Kidney (tissue), 14 donors: Measurements from ENCODE around the gene BICD2. TPM values are rescaled to one million over a fixed set of nuclear protein-coding genes. Genes with fewer than 3 reads are reported as not detected.

Experiments
- DNase-seq, 5 donors: peaks; one replicate each; pipeline ENCODE4 v3.0.0-alpha.2; 2013 to 2020
- FAIRE-seq: peaks from 2 replicates; lab custom pipeline; 2012; peaks lifted over from hg19 to GRCh38; lab: Jason Lieb, UNC
- H3K27ac ChIP-seq, 2 donors: one replicate each; pipeline ENCODE4 v1.7.0; 2013; ENCODE audit warnings: low read depth in 2 of 2, low read length in 2 of 2, inconsistent platforms in 1 of 2
- H3K27me3 ChIP-seq: one replicate; pipeline ENCODE4 v1.7.1; 2013; ENCODE audit warnings: low read length, inconsistent platforms; ENCODE audit not compliant: control insufficient read depth, insufficient read depth
- H3K36me3 ChIP-seq, 3 donors: one replicate each; pipeline versions ENCODE4 v1.7.0 to v1.7.1; 2013; ENCODE audit warnings: low read length in 3 of 3, control low read depth in 1 of 3, inconsistent platforms in 1 of 3; ENCODE audit not compliant: insufficient read depth in 3 of 3, control insufficient read depth in 2 of 3
- H3K4me1 ChIP-seq, 3 donors: one replicate each; pipeline versions ENCODE4 v1.7.0 to v1.7.1; 2013; ENCODE audit warnings: low read length in 3 of 3, inconsistent platforms in 1 of 3, low read depth in 1 of 3; ENCODE audit not compliant: control insufficient read depth in 2 of 3, insufficient read depth in 2 of 3
- H3K4me3 ChIP-seq, 3 donors: one replicate each; pipeline versions ENCODE4 v1.7.0 to v1.8.1; 2013; ENCODE audit warnings: low read length in 3 of 3, control low read depth in 1 of 3, inconsistent platforms in 1 of 3
- H3K9ac ChIP-seq, 3 donors: one replicate each; pipeline versions ENCODE4 v1.7.0 to v1.7.1; 2013; ENCODE audit warnings: low read length in 3 of 3, control low read depth in 1 of 3, inconsistent platforms in 1 of 3
- H3K9me3 ChIP-seq, 3 donors: one replicate each; pipeline versions ENCODE4 v1.7.0 to v1.7.1; 2013; ENCODE audit warnings: low read length in 3 of 3, control low read depth in 1 of 3, inconsistent platforms in 1 of 3; ENCODE audit not compliant: control insufficient read depth in 2 of 3, insufficient read depth in 1 of 3
- CTCF ChIP-seq: IDR thresholded peaks from 3 replicates; pipeline ENCODE4 v1.5.1; 2012; ENCODE audit warnings: mild to moderate bottlenecking, moderate library complexity, borderline replicate concordance; ENCODE audit not compliant: insufficient read depth; ENCODE audit errors: extremely low read depth
- intact Hi-C: fragments of 100-400 bp; cut with DNase I; formaldehyde crosslinking; loops from one replicate; pipeline ENCODE4 v1.11.1; 2022
- polyA plus RNA-seq: library from polyadenylated mRNA; stranded (reverse); fragments of 350-450 nt; fragmentation: Illumina TruSeq; extraction: RNeasy Lipid Tissue Mini Kit (QIAGEN cat#74804); gene quantifications from one replicate; pipeline ENCODE4 v1.2.3, GENCODE V29; 2014; ENCODE audit warnings: low read depth, low replicate concordance; ENCODE audit not compliant: insufficient read depth
- total RNA-seq: library from RNA; stranded (reverse); fragmentation: NEBNext Ultra II Directional; extraction: Animal tissue kit (Norgen Biotek cat#: 25700); gene quantifications from one replicate; pipeline ENCODE4 v1.2.1, GENCODE V29; 2021
- donor health status: control.
- donor health status: control.
- donor health status: control.
- donor health status: control.
- donor health status: control.
- donor health status: DM: yes; HTN: yes; CAD: no.
- donor health status: Normal renal cell carcinoma (clear cell type).

Gene BICD2
- total and polyA plus RNA-seq, 2 donors from 2014 or later: 10.0 to 25.2 TPM

DNA sequence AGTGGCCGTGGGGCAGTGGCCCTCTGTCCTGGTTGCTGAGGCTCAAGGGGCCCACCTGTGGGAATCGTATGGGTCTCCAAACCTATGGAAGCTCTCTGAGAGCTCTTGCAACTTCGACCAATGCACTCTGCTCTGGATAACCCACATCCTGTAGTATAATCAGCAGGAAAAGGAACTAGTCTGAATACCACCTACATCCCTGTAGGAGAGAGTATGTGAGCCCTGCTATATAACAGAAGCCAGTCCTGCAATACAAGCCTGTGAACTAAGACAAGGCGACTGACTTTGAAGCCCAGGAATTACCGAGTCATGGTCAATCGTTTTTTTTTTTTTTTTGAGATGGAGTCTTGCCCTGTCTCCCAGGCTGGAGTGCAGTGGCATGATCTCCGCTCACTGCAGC is 29.8 kb upstream of the BICD2 start:
- no peak overlapping the region for H3K4me3 ChIP-seq
- H3K27me3 ChIP-seq: peaks cover 7% of the 10 kb centered on the region
- no peaks in the 10 kb centered on the region for H3K9me3 ChIP-seq
- FAIRE-seq: no peak
- H3K9ac ChIP-seq: no peak overlapping the region
- H3K4me1 ChIP-seq: no peaks in the 10 kb centered on the region
- DNase-seq: no peak
- H3K36me3 ChIP-seq: no peaks in the 10 kb centered on the region
- intact Hi-C loops: loop anchor here (5.0 kb wide), 1 partner anchor 77 kb away; no protein-coding TSS in a partner anchor
- H3K27ac ChIP-seq: no peak overlapping the region
- no peak for TF ChIP-seq CTCF

GRCh38 chr9:92790542-92791527 is 26.2 kb upstream of the BICD2 start:
- no peak overlapping the region for H3K27ac ChIP-seq
- H3K27me3 ChIP-seq: no peaks in the 10 kb centered on the region
- no peaks in the 10 kb centered on the region for H3K9me3 ChIP-seq
- H3K36me3 ChIP-seq: no peaks in the 10 kb centered on the region
- H3K9ac ChIP-seq: no peak overlapping the region
- peak in 4 of 5 donors; percentile 76 to 90 (median 86) for DNase-seq
- FAIRE-seq: peak; percentile 56
- peak overlapping the region in 2 of 3 donors; percentile 8 to 25 for H3K4me3 ChIP-seq
- H3K4me1 ChIP-seq: no peaks in the 10 kb centered on the region
- TF ChIP-seq CTCF: peak; percentile 93
- intact Hi-C loops: loop anchor here (5.0 kb wide), 1 partner anchor 74 kb away; no protein-coding TSS in a partner anchor

- Histone ChIP-seq H3K9me3 (no peaks in the 10 kb centered on the region), H3K27me3 (no peaks in the 10 kb centered on the region), H3K4me1 (no peaks in the 10 kb centered on the region), H3K36me3 (no peaks in the 10 kb centered on the region), H3K4me3 (no peak overlapping the region), H3K9ac (no peak overlapping the region), H3K27ac (no peak overlapping the region)
- TF ChIP-seq CTCF: no peak
- intact Hi-C loops: no loop called here
- DNase-seq (no peak), FAIRE-seq (no peak)
Observed at GRCh38 chr9:92786298-92786697, 21.7 kb upstream of the BICD2 start.
